Fibroblast of pulmonary artery (primary cell): ENCODE data around the gene TNFSF4.
A peak's percentile ranks its signal among the peaks of the same experiment; 100 is the strongest.

Experiments
- DNase-seq: peaks from one replicate; pipeline ENCODE4 v3.0.0-alpha.2; 2010; ENCODE audit warnings: low read depth
- H3K4me3 ChIP-seq: replicated peaks from 2 replicates; pipeline ENCODE4 v1.5.1; 2011; ENCODE audit warnings: low read depth, mild to moderate bottlenecking, control low read depth, low read length, moderate library complexity
- CTCF ChIP-seq: IDR thresholded peaks from 2 replicates; pipeline ENCODE4 v1.5.1; 2011; ENCODE audit warnings: mild to moderate bottlenecking, control low read depth, low read length, inconsistent platforms; ENCODE audit errors: missing control alignments

Gene TNFSF4

GRCh38 chr1:173152598-173152997 is 54.5 kb downstream of the TNFSF4 start:
- TF ChIP-seq CTCF = no peak
- DNase-seq = no peak
- H3K4me3 ChIP-seq = no peak overlapping the region

- TF ChIP-seq CTCF = no peak
- DNase-seq = no peak
- no peak overlapping the region for H3K4me3 ChIP-seq
Measured at GRCh38 chr1:173150795-173151194, 56.3 kb downstream of the TNFSF4 start.

GRCh38 chr1:173149887-173150286 is 57.2 kb downstream of the TNFSF4 start:
- H3K4me3 ChIP-seq = no peak overlapping the region
- peak; percentile 97 for DNase-seq
- TF ChIP-seq CTCF = no peak

- TF ChIP-seq CTCF = no peak
- DNase-seq = no peak
- H3K4me3 ChIP-seq = no peak overlapping the region
Measured at GRCh38 chr1:173148971-173149370, 58.2 kb downstream of the TNFSF4 start.

GRCh38 chr1:173148545-173148944 is 58.6 kb downstream of the TNFSF4 start:
- no peak for DNase-seq
- no peak for TF ChIP-seq CTCF
- H3K4me3 ChIP-seq = no peak overlapping the region

GRCh38 chr1:173140733-173141132 is 66.4 kb downstream of the TNFSF4 start:
- no peak for TF ChIP-seq CTCF
- DNase-seq = no peak
- H3K4me3 ChIP-seq = no peak overlapping the region

GRCh38 chr1:173139706-173140105 is 67.4 kb downstream of the TNFSF4 start:
- H3K4me3 ChIP-seq = no peak overlapping the region
- no peak for TF ChIP-seq CTCF
- DNase-seq = no peak
